Thoracic aorta (tissue), 2 donors: ENCODE data around the gene UQCRC1. TPM values are rescaled to one million over a fixed set of nuclear protein-coding genes. Genes with fewer than 3 reads are reported as not detected.

Experiments used
- ATAC-seq: fragments of 150-250 bp; one replicate; pipeline ENCODE4 v1.8.0; 2017; ENCODE audit warnings: low read depth; ENCODE audit not compliant: insufficient number of reproducible peaks, low FRiP score
- DNase-seq: peaks from one replicate; pipeline ENCODE4 v3.0.0-alpha.2; 2020; ENCODE audit warnings: low spot score
- H3K27ac ChIP-seq, 2 donors: fragments of 200-600 bp; sonication (generic); 1 replicate in 1 of 2; 2 replicates in 1 of 2; pipeline ENCODE4 v1.5.1; 2016; ENCODE audit warnings: mild to moderate bottlenecking in 2 of 2, moderate library complexity in 2 of 2
- H3K27me3 ChIP-seq: fragments of 200-600 bp; sonication (generic); replicated peaks from 2 replicates; pipeline ENCODE4 v1.6.0; 2016; ENCODE audit warnings: mild to moderate bottlenecking; ENCODE audit not compliant: insufficient read depth
- H3K36me3 ChIP-seq: fragments of 200-600 bp; sonication (generic); one replicate; pipeline ENCODE4 v1.5.1; 2016
- H3K4me1 ChIP-seq, 2 donors: fragments of 200-600 bp; sonication (generic); 1 replicate in 1 of 2; 2 replicates in 1 of 2; pipeline versions ENCODE4 v1.5.1 to v1.6.0; 2016; ENCODE audit warnings: low read depth in 2 of 2, mild to moderate bottlenecking in 1 of 2; ENCODE audit not compliant: control insufficient read depth in 1 of 2
- H3K4me3 ChIP-seq: fragments of 200-600 bp; sonication (generic); 2 replicates; pipeline ENCODE4 v1.5.1; 2016; ENCODE audit warnings: mild to moderate bottlenecking
- H3K9me3 ChIP-seq: fragments of 200-600 bp; sonication (generic); 2 replicates; pipeline ENCODE4 v1.5.1; 2016
- total RNA-seq, 2 donors: library from RNA; depleted of rRNA; stranded (reverse); fragments of >200 nt; gene quantifications; one replicate each; pipeline versions ENCODE4 v1.1.0 to v1.2.3, GENCODE V29; 2016
- TF ChIP-seq, protein P1 (sequence below): fragments of 200-600 bp; sonication (generic); IDR thresholded peaks from one replicate; pipeline ENCODE4 v1.5.1; 2019; ENCODE audit warnings: antibody characterized with exemption

The UQCRC1 gene
- total RNA-seq, 2 donors from 2014 or later, result 226 to 234 TPM

DNA sequence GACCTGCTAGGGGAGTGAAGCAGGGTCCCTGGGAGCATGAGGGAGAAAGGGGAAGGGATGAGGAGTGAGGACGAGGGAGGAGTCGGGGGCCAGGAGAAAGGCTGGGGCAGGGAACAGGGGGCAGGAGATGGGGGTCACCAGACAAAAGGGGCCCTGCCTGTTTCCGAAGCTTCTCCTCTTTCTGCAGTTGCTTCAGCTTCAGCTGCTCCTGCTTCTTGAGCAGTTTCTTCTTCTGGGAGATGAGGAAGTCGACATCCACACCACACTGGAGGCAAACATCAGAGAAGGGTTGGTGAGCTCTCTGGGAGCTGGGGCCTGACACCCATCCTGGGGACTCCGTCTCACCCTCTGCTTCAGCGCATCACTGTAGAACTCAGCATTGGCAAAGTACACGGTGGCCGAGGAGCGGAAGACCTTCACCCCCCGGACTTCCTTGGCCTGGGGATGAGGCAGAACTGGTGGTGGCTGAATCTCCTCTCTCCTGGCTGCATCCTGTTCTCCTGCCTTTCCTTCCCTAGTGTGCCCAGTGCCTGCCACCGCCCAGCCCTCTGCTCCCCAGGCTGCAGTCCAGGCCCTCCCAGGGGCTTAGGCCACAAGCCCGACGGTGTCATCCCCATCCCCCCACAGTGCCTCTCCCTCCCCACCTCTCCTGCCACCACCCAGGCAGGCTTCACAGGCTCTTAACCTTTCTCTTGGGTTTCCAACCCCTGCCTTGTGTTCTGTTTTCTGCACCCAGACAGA is 19.0 kb upstream of the UQCRC1 start:
- peaks cover 0 to 11% of the 10 kb centered on the region in 2 donors for H3K4me1 ChIP-seq
- no peak overlapping the region for H3K4me3 ChIP-seq
- no peak overlapping the region for H3K27ac ChIP-seq
- no peaks in the 10 kb centered on the region for H3K27me3 ChIP-seq
- peaks cover 74% of the 10 kb centered on the region for H3K36me3 ChIP-seq
- TF ChIP-seq, protein P1, sequence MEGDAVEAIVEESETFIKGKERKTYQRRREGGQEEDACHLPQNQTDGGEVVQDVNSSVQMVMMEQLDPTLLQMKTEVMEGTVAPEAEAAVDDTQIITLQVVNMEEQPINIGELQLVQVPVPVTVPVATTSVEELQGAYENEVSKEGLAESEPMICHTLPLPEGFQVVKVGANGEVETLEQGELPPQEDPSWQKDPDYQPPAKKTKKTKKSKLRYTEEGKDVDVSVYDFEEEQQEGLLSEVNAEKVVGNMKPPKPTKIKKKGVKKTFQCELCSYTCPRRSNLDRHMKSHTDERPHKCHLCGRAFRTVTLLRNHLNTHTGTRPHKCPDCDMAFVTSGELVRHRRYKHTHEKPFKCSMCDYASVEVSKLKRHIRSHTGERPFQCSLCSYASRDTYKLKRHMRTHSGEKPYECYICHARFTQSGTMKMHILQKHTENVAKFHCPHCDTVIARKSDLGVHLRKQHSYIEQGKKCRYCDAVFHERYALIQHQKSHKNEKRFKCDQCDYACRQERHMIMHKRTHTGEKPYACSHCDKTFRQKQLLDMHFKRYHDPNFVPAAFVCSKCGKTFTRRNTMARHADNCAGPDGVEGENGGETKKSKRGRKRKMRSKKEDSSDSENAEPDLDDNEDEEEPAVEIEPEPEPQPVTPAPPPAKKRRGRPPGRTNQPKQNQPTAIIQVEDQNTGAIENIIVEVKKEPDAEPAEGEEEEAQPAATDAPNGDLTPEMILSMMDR, result no peak
- DNase-seq (no peak), ATAC-seq (no peak)
- no peaks in the 10 kb centered on the region for H3K9me3 ChIP-seq

DNA sequence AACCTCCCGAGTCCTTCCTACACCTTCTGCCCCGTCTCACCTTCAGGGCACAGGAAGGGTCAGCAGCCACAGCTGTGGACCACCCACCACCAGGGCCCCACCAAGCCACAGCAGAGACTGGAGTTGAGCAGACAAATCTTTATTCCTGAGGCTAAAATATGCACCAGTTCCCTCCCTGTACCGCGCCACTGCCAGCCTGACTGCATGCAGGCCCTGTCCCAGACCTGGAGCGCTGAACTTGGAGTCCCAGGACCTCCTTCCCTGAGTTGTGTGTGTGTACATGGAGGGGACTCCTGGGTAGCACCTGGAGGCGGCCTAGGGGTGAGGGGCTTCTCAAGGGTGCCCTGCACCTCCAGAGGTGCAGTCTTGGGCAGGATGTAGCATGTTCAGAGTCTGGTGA is 16.2 kb upstream of the UQCRC1 start:
- Histone ChIP-seq H3K4me3 (no peak overlapping the region), H3K4me1 (peaks cover 0 to 8% of the 10 kb centered on the region in 2 donors), H3K27me3 (no peaks in the 10 kb centered on the region), H3K36me3 (peaks cover 49% of the 10 kb centered on the region), H3K27ac (no peak overlapping the region), H3K9me3 (no peaks in the 10 kb centered on the region)
- DNase-seq (no peak), ATAC-seq (no peak)
- TF ChIP-seq, protein P1, result no peak

DNA sequence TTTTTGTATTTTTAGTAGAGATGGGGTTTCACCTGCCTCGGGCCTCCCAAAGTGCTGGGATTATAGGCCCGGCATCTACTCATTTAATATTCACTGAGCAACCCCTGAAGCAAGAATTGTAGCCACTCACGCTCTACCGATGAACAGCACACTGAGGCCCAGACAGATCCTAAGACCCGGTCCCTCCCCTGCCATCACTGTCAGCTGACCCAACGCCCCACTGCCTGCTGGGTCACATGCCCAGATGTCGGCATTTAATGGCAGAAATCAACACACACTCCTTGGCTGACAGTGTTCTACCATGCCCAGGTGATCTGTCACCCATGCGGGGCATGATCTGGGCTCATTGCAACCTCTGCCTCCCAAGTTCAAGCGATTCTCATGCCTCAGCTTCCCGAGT is 15.3 kb upstream of the UQCRC1 start:
- H3K9me3 ChIP-seq, result no peaks in the 10 kb centered on the region
- ATAC-seq, result no peak
- peaks cover 40% of the 10 kb centered on the region for H3K36me3 ChIP-seq
- TF ChIP-seq, protein P1, result no peak
- no peak overlapping the region for H3K4me3 ChIP-seq
- H3K4me1 ChIP-seq, result peaks cover 5 to 16% of the 10 kb centered on the region in 2 donors
- H3K27me3 ChIP-seq, result no peaks in the 10 kb centered on the region
- H3K27ac ChIP-seq, result no peak overlapping the region
- no peak for DNase-seq

DNA sequence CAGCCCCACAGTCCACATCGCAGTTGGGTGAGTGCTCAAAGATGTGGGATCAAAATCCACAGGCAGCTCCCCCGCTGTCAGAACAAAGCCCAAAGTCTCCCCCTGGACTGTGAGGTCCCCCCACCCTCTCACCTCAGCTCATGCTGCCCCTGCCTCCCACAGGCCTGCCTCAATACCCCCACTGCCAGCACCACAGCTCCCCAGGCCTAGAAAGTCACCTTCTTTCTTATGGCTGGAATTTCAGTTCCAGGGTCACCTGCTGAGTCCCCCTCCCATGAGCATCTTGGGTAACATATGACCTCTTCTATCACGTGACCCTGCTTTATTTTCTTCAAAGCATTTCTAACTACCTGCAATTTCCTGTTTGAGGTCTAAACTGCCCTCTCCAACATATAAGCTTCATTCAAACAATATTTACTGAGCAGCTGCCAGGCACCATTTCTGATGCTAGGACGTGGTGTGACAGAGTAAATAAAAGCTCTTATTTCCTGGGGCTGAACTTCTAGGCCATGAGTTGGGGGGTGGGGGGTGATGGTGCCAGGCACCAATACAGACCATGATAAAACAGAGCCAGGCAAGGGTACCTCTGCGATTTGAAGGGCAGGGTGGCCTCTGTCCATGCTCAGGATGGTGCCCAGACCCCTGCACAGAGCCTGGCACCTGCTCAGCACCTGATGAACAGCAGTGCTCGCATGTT is 14.6 kb upstream of the UQCRC1 start:
- ATAC-seq (no peak), DNase-seq (no peak)
- Histone ChIP-seq H3K9me3 (no peaks in the 10 kb centered on the region), H3K27ac (no peak overlapping the region), H3K4me1 (peaks cover 13 to 24% of the 10 kb centered on the region in 2 donors), H3K4me3 (no peak overlapping the region), H3K27me3 (no peaks in the 10 kb centered on the region), H3K36me3 (peaks cover 35% of the 10 kb centered on the region)
- TF ChIP-seq, protein P1, result no peak

DNA sequence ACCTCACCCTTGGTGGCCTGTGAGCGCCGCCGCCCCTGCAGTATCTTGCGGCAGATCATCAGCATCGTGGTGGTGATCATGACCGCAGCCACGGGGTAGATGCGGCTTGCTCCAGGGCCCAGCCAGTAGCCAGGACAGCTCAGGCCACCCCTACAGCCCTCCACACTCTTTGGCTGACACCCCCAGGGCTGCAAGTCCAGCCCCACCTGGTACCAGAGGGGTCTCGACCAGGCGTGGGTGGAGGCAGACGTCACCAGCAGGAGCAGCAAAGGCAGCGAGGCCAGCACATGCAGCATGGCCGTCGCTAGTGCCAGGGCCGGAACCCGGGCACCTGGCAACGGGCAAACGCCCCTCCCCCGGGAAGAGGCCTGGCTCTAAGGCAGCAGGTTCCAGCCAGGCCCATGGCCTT is 12.0 kb upstream of the UQCRC1 start, which contains the start of gene TMEM89:
Gene TMEM89, minus strand, starts transcription at position 309 of the 409 bp plus-strand sequence. Its CDS starts 13 bp downstream, at position 296.
- Histone ChIP-seq H3K4me3 (no peak within 1 kb of the TSS), H3K36me3 (peaks cover 16% of the 10 kb centered on the region), H3K9me3 (peaks cover 14% of the 10 kb centered on the region), H3K27me3 (no peaks in the 10 kb centered on the region), H3K4me1 (peaks cover 15 to 30% of the 10 kb centered on the region in 2 donors), H3K27ac (peak within 1 kb of the TSS; percentile 94)
- TF ChIP-seq, protein P1, result no peak
- ATAC-seq (no peak), DNase-seq (no peak)
